Peyer's patch (tissue), 4 donors: Measurements from ENCODE around the gene WDR19.

Experiments
- CTCF ChIP-seq, 6 experiments: fragments of 450-650 bp in 4 of 6; fragments of 200-600 bp in 2 of 6; sonication (generic) in 1 of 6; IDR thresholded peaks; one replicate each; pipeline ENCODE4 v1.5.1; 2017 to 2019; ENCODE audit warnings: antibody characterized with exemption in 6 of 6, mild to moderate bottlenecking in 3 of 6, moderate library complexity in 1 of 6
- POLR2A ChIP-seq, 2 donors: fragments of 450-650 bp; IDR thresholded peaks; one replicate each; pipeline ENCODE4 v1.5.1; 2017; ENCODE audit warnings: antibody characterized with exemption in 2 of 2, mild to moderate bottlenecking in 2 of 2, moderate library complexity in 2 of 2

GRCh38 chr4:39330353-39330752 lies 148.0 kb downstream of the WDR19 start:
- TF ChIP-seq CTCF (IDR thresholded peaks at IDR 0.05) (no peak), POLR2A (IDR thresholded peaks at IDR 0.05) (no peak)
